ENCODE measurements around the gene PTPRU.

PTPRU gene

GRCh38 chr1:29361686-29362085, 125.4 kb downstream of the PTPRU start:
- no peak for DNase-seq

DNA sequence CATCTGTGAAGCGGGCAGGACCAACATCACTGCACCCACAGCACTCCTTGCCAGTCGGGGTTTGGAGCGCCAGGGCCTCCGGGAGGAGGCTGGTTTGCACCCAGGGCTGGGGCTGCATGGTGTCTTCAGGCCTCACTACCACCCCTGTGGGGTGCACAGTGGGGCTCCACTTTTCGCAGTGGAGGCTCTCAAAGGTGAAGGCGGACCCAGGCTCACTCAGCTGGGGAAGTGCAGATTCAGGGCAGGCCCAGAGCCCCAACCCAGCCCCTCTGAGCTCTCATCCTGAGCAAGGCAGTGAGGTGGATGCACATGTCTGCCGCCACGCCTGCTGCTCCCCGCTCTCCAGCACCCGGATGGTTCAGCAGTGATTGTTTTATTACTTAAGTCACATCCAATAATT, 125.8 kb downstream of the PTPRU start:
- no peak for DNase-seq

GRCh38 chr1:29362764-29363163, 126.4 kb downstream of the PTPRU start:
- DNase-seq, result no peak

GRCh38 chr1:29363536-29363935, 127.2 kb downstream of the PTPRU start:
- DNase-seq, result no peak

DNA sequence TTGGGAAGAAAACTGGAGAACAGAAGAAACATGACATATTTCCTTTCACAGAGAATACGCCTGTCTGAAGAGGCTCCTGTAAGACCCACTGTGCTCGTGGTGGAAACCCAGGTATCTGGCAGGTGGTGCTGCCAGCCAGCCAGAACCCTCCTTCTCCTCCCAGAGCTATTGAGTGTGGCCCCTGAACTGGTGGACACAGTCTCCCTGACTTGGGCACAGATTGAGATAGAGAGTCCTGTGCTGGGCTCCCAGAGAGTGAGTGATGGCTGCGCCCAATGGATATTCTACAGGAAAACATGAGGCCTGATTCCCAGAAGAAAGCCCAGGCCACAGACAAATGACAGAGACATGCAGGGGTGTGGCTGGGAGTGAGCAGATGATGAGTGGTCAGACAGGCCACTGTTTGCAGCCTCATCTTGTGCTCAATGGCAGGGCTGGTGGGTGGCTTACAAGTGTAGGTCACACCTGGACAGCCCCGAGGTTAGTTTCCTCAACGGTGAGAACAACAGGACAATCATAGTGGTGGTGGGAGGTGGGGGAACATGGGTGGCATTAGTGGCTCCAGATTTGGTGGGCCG, 127.9 kb downstream of the PTPRU start:
- DNase-seq, result no peak

GRCh38 chr1:29365906-29366670, 129.8 kb downstream of the PTPRU start:
- no peak for DNase-seq

DNA sequence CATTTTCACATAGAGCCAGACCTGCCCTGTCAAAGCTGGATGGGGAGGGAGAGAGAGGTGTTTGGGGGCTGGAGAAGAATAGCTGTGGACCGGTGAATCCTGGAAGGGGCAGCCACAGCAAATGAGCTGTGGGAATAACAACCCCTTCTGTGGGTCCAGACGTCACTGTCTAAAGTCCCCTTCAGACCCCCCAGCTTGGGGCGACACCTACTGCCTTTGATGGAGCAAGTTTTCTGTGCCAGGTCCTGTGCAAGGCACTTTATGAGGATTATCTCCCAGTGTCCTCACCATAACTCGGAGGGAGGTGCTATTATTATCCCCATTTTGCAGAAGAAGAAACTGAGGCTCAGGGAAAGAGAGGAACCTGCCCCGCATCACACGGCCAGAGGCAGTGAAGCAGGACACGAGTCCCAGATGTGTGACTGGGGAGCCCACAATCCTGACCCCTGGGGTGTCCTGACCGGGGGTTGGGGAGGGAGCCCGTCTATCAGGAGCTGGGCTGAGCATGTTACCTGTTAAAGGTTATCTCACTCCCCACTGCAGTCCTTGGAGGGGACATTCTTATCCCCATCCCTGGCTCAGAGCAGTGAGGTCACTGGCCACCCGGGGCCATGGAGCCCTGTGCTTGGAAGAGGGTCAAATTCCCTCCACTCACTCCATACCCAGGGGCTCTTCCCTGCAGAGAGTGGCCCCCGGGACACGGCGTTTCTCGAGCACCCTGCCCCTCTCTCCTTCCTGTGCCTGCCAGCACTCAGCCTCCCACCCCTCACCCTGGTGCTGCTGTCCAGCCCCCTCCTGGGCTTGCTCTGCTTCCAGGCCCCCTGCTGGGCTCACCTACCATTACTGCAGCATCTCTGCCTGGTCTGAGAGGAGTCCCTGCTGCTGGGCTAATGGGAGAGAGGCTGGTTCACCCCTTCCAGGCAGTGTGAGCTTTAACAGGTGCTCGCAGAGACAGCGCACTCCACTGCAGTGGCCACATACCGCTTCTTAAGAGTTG, 132.9 kb downstream of the PTPRU start:
- DNase-seq, result no peak

DNA sequence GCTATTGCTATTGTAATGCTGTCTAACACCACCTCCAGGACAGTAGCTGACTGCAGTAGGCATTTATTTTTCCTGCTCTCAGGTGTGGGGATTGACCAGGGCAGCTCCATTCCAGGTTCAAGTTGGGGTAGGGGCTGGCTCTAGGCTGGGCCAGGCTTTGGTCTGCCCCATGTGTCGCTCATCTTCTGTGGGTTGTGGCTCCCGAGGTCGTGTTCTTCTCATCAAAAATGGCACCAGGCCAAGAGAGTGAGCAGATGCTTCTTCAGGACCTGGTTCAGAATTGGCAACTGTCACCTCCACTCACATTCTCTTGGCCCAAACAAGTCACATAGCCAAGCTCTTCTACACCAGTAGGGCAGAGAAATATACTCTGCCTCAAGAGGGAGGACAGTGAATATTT, 133.7 kb downstream of the PTPRU start:
- DNase-seq, result no peak

DNA sequence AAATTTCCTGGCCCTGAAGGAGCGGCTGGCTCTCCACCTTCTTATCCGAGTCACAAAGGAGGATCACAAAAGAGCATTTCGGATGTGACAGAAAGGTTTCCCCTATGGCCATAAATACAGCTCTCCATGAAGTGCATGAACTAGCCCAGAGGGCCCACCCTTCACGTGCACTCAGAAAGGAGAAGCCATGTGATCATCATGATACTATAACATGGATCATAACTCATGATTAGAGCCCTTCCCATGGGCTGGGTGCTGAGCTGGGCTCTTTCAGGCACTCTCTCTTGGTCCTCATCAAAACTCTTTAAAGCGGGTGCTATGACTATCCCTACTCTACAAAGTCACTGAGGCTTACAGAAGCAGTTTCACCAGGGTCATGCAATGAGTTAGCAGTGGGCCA, 135.0 kb downstream of the PTPRU start:
- DNase-seq, result no peak

DNA sequence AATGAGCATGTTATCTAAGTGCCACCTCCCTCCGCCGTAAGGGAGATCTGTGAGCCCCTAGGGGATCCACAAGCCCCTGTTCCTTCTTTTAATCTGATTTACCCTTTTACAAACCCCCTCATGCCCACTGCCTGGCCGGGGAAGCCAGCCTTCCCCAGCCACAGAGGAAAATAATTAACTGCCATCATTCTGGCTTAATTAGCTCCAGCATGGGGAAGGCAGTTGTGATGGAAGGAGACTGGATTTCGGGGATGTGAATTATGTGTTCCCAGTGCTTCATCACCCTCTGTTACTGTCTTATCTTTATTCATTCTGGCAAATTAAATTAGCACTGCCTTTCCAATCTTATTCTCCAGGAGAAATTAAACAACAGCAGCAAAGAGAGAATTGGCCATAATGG, 135.8 kb downstream of the PTPRU start:
- DNase-seq, result no peak

Measured in nucleus accumbens (tissue), 56 donors.